ENCODE results near the gene IFNL3.

Gene IFNL3

GRCh38 chr19:39209196-39209595 lies 35.6 kb downstream of the IFNL3 start:
- no peak overlapping the region for H3K27ac ChIP-seq (ENCODE audit: low read length)
- no peaks in the 10 kb centered on the region for H3K4me1 ChIP-seq (ENCODE audit: control insufficient read depth, low read depth, low read length)
- H3K36me3 ChIP-seq (ENCODE audit: control insufficient read depth, low read depth, low read length) = no peaks in the 10 kb centered on the region
- no peak overlapping the region for H3K9ac ChIP-seq (ENCODE audit: low read length)
- no peaks in the 10 kb centered on the region for H3K27me3 ChIP-seq (ENCODE audit: control insufficient read depth, insufficient read depth, low read length)
- no peak overlapping the region for H3K4me3 ChIP-seq (ENCODE audit: low read length)
- H3K9me3 ChIP-seq (ENCODE audit: control insufficient read depth, low read depth, low read length) = no peaks in the 10 kb centered on the region

- H3K9ac ChIP-seq (ENCODE audit: low read length) = no peak overlapping the region
- H3K27me3 ChIP-seq (ENCODE audit: control insufficient read depth, insufficient read depth, low read length) = no peaks in the 10 kb centered on the region
- H3K4me3 ChIP-seq (ENCODE audit: low read length) = no peak overlapping the region
- no peaks in the 10 kb centered on the region for H3K9me3 ChIP-seq (ENCODE audit: control insufficient read depth, low read depth, low read length)
- no peaks in the 10 kb centered on the region for H3K36me3 ChIP-seq (ENCODE audit: control insufficient read depth, low read depth, low read length)
- H3K4me1 ChIP-seq (ENCODE audit: control insufficient read depth, low read depth, low read length) = no peaks in the 10 kb centered on the region
- no peak overlapping the region for H3K27ac ChIP-seq (ENCODE audit: low read length)
These were observed 36.5 kb downstream of the IFNL3 start for GRCh38 chr19:39208175-39208795.

- no peaks in the 10 kb centered on the region for H3K27me3 ChIP-seq (ENCODE audit: control insufficient read depth, insufficient read depth, low read length)
- no peak overlapping the region for H3K9ac ChIP-seq (ENCODE audit: low read length)
- no peak overlapping the region for H3K27ac ChIP-seq (ENCODE audit: low read length)
- H3K4me3 ChIP-seq (ENCODE audit: low read length) = no peak overlapping the region
- no peaks in the 10 kb centered on the region for H3K4me1 ChIP-seq (ENCODE audit: control insufficient read depth, low read depth, low read length)
- no peaks in the 10 kb centered on the region for H3K9me3 ChIP-seq (ENCODE audit: control insufficient read depth, low read depth, low read length)
- no peaks in the 10 kb centered on the region for H3K36me3 ChIP-seq (ENCODE audit: control insufficient read depth, low read depth, low read length)
These were observed 37.4 kb downstream of the IFNL3 start for GRCh38 chr19:39207293-39207836.

GRCh38 chr19:39206122-39206521 lies 38.7 kb downstream of the IFNL3 start:
- Histone ChIP-seq H3K36me3 (ENCODE audit: control insufficient read depth, low read depth, low read length) (no peaks in the 10 kb centered on the region), H3K27ac (ENCODE audit: low read length) (no peak overlapping the region), H3K9ac (ENCODE audit: low read length) (no peak overlapping the region), H3K9me3 (ENCODE audit: control insufficient read depth, low read depth, low read length) (no peaks in the 10 kb centered on the region), H3K4me1 (ENCODE audit: control insufficient read depth, low read depth, low read length) (no peaks in the 10 kb centered on the region), H3K4me3 (ENCODE audit: low read length) (no peak overlapping the region), H3K27me3 (ENCODE audit: control insufficient read depth, insufficient read depth, low read length) (no peaks in the 10 kb centered on the region)

DNA sequence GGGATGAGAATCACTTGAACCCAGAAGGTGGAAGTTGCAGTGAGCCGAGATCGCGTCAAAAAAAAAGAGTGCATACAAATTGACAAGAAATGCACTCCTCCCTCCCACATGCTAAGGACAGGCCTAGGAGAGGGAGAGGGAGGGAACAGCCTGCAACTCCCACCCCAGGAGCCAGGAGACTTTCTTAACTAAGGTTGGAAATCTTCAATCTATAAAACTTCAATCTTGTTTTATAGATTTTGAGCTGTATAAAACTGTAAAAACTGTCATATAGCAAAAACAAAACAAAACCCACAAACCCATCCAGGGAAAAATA lies 39.4 kb downstream of the IFNL3 start:
- no peaks in the 10 kb centered on the region for H3K9me3 ChIP-seq (ENCODE audit: control insufficient read depth, low read depth, low read length)
- H3K9ac ChIP-seq (ENCODE audit: low read length) = no peak overlapping the region
- no peak overlapping the region for H3K27ac ChIP-seq (ENCODE audit: low read length)
- no peaks in the 10 kb centered on the region for H3K27me3 ChIP-seq (ENCODE audit: control insufficient read depth, insufficient read depth, low read length)
- no peaks in the 10 kb centered on the region for H3K36me3 ChIP-seq (ENCODE audit: control insufficient read depth, low read depth, low read length)
- no peak overlapping the region for H3K4me3 ChIP-seq (ENCODE audit: low read length)
- no peaks in the 10 kb centered on the region for H3K4me1 ChIP-seq (ENCODE audit: control insufficient read depth, low read depth, low read length)

DNA sequence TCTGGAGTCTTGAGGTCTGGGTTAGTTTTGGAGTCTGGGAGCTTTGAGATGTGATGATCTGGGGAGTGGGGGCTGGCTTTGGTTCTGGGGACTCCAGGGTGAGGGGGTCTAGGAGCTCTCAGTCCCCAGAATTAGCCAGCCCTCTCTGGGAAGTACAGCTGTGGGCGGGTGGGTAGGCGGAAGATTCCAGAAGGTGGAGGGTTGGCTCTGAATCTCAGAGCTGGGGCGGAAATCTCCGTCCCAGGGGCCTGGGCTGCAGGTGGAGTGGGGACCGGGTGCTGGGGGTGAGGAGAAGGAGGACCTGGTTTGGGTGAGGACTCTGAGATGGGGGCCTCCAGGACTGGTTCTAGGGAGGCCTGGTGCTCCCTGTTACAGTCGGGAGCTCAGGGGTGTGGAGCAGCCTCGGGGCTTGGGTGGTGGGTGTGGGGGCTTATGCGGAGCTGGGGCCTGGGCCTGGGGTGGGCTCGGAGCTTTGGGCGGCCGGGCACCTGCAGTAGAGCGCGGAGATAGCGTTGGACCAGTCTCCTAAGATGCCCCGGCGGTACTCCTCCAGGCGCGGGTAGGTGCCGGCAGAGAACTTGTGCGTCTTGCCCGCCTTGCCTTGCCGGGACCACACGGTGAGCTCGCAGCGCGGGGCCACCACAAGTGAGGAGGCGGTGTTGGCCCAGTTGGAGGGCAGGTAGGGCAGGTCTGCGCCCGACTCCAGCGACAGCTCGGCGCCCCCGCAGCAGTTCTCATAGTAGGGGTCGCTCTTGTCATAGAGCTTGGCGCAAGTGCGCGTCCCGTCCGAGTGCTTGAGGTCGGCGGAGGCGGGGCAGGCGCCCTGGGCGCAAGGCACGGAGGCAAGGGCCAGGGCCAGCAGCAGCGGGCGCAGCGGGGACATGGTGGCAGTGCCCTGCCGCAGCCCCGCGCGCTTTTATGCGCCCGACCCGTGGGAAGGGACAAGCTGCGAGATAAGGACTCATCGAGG lies 41.1 kb downstream of the IFNL3 start, which contains the start of gene SYCN:
Gene SYCN, minus strand, starts transcription at position 892 of the 970 bp plus-strand sequence. Its CDS starts 9 bp downstream, at position 883.
- no peak within 1 kb of the TSS for H3K4me3 ChIP-seq (ENCODE audit: low read length)
- H3K4me1 ChIP-seq (ENCODE audit: control insufficient read depth, low read depth, low read length) = no peaks in the 10 kb centered on the region
- no peaks in the 10 kb centered on the region for H3K9me3 ChIP-seq (ENCODE audit: control insufficient read depth, low read depth, low read length)
- no peaks in the 10 kb centered on the region for H3K36me3 ChIP-seq (ENCODE audit: control insufficient read depth, low read depth, low read length)
- peaks cover 5% of the 10 kb centered on the region for H3K27me3 ChIP-seq (ENCODE audit: control insufficient read depth, insufficient read depth, low read length)
- H3K9ac ChIP-seq (ENCODE audit: low read length) = no peak within 1 kb of the TSS
- H3K27ac ChIP-seq (ENCODE audit: low read length) = no peak within 1 kb of the TSS

DNA sequence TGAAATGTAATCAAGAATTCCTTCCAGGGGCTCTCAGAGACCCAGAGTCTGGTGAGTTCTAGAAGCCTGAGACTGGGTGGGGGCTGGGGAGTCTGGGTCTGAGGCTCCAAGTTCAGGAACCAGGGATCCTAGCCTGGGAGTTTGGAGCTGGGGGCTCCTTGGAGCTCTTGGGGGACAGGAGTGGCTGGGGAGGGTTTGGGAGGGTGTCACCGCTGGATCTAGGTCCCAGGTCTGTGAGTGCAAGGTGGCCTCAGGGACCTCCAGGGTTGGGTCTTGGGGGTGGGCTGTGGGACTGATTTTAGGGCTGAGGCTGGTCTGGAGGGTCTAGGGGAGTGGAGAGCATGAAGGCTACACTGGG lies 41.8 kb downstream of the IFNL3 start:
- no peak overlapping the region for H3K4me3 ChIP-seq (ENCODE audit: low read length)
- no peak overlapping the region for H3K27ac ChIP-seq (ENCODE audit: low read length)
- H3K27me3 ChIP-seq (ENCODE audit: control insufficient read depth, insufficient read depth, low read length) = peaks cover 11% of the 10 kb centered on the region
- H3K4me1 ChIP-seq (ENCODE audit: control insufficient read depth, low read depth, low read length) = no peaks in the 10 kb centered on the region
- H3K9me3 ChIP-seq (ENCODE audit: control insufficient read depth, low read depth, low read length) = no peaks in the 10 kb centered on the region
- no peaks in the 10 kb centered on the region for H3K36me3 ChIP-seq (ENCODE audit: control insufficient read depth, low read depth, low read length)
- no peak overlapping the region for H3K9ac ChIP-seq (ENCODE audit: low read length)

DNA sequence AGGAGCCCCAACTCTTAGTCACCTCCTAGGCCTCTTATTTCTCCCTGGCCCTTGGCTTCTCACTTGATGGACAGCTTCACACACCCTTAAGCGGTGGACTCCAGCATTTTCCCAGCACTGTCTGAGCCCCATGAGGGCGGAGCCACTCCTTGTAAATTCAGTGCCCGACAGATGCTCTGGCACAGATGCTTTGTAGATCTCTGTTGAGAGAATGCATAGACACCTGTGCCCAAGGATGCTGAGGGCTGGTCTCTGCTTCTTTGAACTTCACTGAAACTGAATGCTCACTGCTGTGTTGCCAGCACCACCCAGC lies 44.0 kb downstream of the IFNL3 start:
- H3K9me3 ChIP-seq (ENCODE audit: control insufficient read depth, low read depth, low read length) = no peaks in the 10 kb centered on the region
- no peaks in the 10 kb centered on the region for H3K36me3 ChIP-seq (ENCODE audit: control insufficient read depth, low read depth, low read length)
- no peaks in the 10 kb centered on the region for H3K4me1 ChIP-seq (ENCODE audit: control insufficient read depth, low read depth, low read length)
- no peak overlapping the region for H3K4me3 ChIP-seq (ENCODE audit: low read length)
- no peak overlapping the region for H3K9ac ChIP-seq (ENCODE audit: low read length)
- peaks cover 33% of the 10 kb centered on the region for H3K27me3 ChIP-seq (ENCODE audit: control insufficient read depth, insufficient read depth, low read length)
- no peak overlapping the region for H3K27ac ChIP-seq (ENCODE audit: low read length)

- H3K27ac ChIP-seq (ENCODE audit: low read length) = no peak overlapping the region
- H3K4me1 ChIP-seq (ENCODE audit: control insufficient read depth, low read depth, low read length) = no peaks in the 10 kb centered on the region
- H3K4me3 ChIP-seq (ENCODE audit: low read length) = no peak overlapping the region
- peaks cover 38% of the 10 kb centered on the region for H3K27me3 ChIP-seq (ENCODE audit: control insufficient read depth, insufficient read depth, low read length)
- H3K9ac ChIP-seq (ENCODE audit: low read length) = no peak overlapping the region
- H3K36me3 ChIP-seq (ENCODE audit: control insufficient read depth, low read depth, low read length) = no peaks in the 10 kb centered on the region
- no peaks in the 10 kb centered on the region for H3K9me3 ChIP-seq (ENCODE audit: control insufficient read depth, low read depth, low read length)
These were observed 44.6 kb downstream of the IFNL3 start for GRCh38 chr19:39200066-39200802.

DNA sequence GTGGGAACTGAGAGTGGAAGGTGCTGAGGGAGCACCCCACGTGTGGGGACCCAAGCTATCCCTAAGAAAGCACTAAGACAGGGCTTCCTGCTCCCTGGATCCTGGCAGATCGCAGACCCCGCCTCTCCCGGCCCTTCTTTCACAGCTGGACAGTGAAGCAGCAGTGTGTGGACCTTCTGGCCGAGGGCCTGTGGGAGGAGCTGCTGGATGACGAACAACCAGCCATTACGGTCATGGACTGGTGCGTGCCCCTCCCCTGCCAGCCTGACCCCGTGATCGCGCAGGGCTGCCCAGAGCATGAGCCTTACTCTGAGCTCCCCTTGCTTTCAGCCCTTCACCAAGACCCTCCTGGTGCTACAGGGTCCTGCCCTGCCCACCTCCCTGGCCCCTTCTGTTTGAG lies 45.8 kb downstream of the IFNL3 start:
- H3K9me3 ChIP-seq (ENCODE audit: control insufficient read depth, low read depth, low read length) = no peaks in the 10 kb centered on the region
- H3K4me3 ChIP-seq (ENCODE audit: low read length) = no peak overlapping the region
- no peak overlapping the region for H3K9ac ChIP-seq (ENCODE audit: low read length)
- no peaks in the 10 kb centered on the region for H3K36me3 ChIP-seq (ENCODE audit: control insufficient read depth, low read depth, low read length)
- peaks cover 41% of the 10 kb centered on the region for H3K27me3 ChIP-seq (ENCODE audit: control insufficient read depth, insufficient read depth, low read length)
- no peaks in the 10 kb centered on the region for H3K4me1 ChIP-seq (ENCODE audit: control insufficient read depth, low read depth, low read length)
- no peak overlapping the region for H3K27ac ChIP-seq (ENCODE audit: low read length)

DNA sequence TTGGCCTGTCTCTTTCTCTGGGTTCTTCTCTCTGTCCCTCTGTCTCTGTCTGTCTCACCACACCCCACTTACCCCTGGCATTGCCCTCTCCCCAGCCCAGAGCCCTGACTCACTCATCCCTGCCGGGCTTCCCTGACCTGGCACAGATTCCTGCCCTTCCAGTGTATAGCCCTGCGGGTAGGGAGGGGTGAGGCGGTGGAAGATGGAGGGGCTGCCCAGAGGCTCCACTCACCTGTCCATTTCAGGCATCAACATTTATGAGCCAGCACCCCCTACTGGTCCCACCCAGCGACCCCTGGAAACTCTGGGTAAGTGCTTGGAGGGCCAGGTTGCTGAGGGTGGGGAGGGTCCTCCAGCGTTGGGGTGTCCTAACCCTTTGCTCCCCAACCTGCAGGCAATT lies 47.0 kb downstream of the IFNL3 start:
- no peaks in the 10 kb centered on the region for H3K9me3 ChIP-seq (ENCODE audit: control insufficient read depth, low read depth, low read length)
- no peak overlapping the region for H3K9ac ChIP-seq (ENCODE audit: low read length)
- H3K27me3 ChIP-seq (ENCODE audit: control insufficient read depth, insufficient read depth, low read length) = peaks cover 41% of the 10 kb centered on the region
- H3K27ac ChIP-seq (ENCODE audit: low read length) = no peak overlapping the region
- H3K4me3 ChIP-seq (ENCODE audit: low read length) = no peak overlapping the region
- H3K4me1 ChIP-seq (ENCODE audit: control insufficient read depth, low read depth, low read length) = no peaks in the 10 kb centered on the region
- H3K36me3 ChIP-seq (ENCODE audit: control insufficient read depth, low read depth, low read length) = no peaks in the 10 kb centered on the region

Measured in iPS-18a (cell line).